ENCODE data around the gene CCND1. TPM values are rescaled to one million over a fixed set of nuclear protein-coding genes. Genes with fewer than 3 reads are reported as not detected.
"Not testable (repeated sequence)": the region's sequence is repeated elsewhere in the genome, so short reads cannot be mapped to it uniquely, and the experiment has no call there.

The CCND1 gene
- total RNA-seq, 1 donor from 2014 or later: 533 TPM

- peak; percentile 69 for TF ChIP-seq CTCF (conservative IDR thresholded peaks at IDR 0.05; ENCODE audit: low read depth, low read length)
- H3K4me3 ChIP-seq (ENCODE audit: low read depth, low read length): no peak overlapping the region
- no peak for DNase-seq (ENCODE audit: low read depth)
Measured at GRCh38 chr11:69683764-69684333, 42.9 kb downstream of the CCND1 start.

GRCh38 chr11:69684651-69685050 is 43.7 kb downstream of the CCND1 start:
- H3K4me3 ChIP-seq (ENCODE audit: low read depth, low read length): no peak overlapping the region
- no peak for DNase-seq (ENCODE audit: low read depth)
- no peak for TF ChIP-seq CTCF (conservative IDR thresholded peaks at IDR 0.05; ENCODE audit: low read depth, low read length)

GRCh38 chr11:69685348-69685747 is 44.4 kb downstream of the CCND1 start:
- H3K4me3 ChIP-seq (ENCODE audit: low read depth, low read length): no peak overlapping the region
- no peak for TF ChIP-seq CTCF (conservative IDR thresholded peaks at IDR 0.05; ENCODE audit: low read depth, low read length)
- DNase-seq (ENCODE audit: low read depth): no peak

- no peak for DNase-seq (ENCODE audit: low read depth)
- TF ChIP-seq CTCF (conservative IDR thresholded peaks at IDR 0.05; ENCODE audit: low read depth, low read length): no peak
Measured at GRCh38 chr11:69686452-69686851, 45.5 kb downstream of the CCND1 start.

GRCh38 chr11:69686856-69687255 is 45.9 kb downstream of the CCND1 start:
- no peak for DNase-seq (ENCODE audit: low read depth)
- H3K4me3 ChIP-seq (ENCODE audit: low read depth, low read length): no peak overlapping the region
- no peak for TF ChIP-seq CTCF (conservative IDR thresholded peaks at IDR 0.05; ENCODE audit: low read depth, low read length)

More at GRCh38 chr11:69686452-69686851, 45.5 kb downstream of the CCND1 start:
- no peak overlapping the region for H3K4me3 ChIP-seq (ENCODE audit: low read depth, low read length)

- not testable (repeated sequence) for H3K4me3 ChIP-seq (ENCODE audit: low read depth, low read length); DNase-seq (ENCODE audit: low read depth)
Measured at GRCh38 chr11:69687969-69688771, 47.2 kb downstream of the CCND1 start.

GRCh38 chr11:69689484-69690319 is 48.7 kb downstream of the CCND1 start:
- no peak for TF ChIP-seq CTCF (conservative IDR thresholded peaks at IDR 0.05; ENCODE audit: low read depth, low read length)
- DNase-seq (ENCODE audit: low read depth): no peak
- no peak overlapping the region for H3K4me3 ChIP-seq (ENCODE audit: low read depth, low read length)

Data from epithelial cell of proximal tubule (primary cell).